ENCODE measurements around the gene LYZ. TPM values are rescaled to one million over a fixed set of nuclear protein-coding genes. Genes with fewer than 3 reads are reported as not detected.

Gene LYZ
- total RNA-seq, 2 donors from 2014 or later, result 18.8 to 118 TPM

DNA sequence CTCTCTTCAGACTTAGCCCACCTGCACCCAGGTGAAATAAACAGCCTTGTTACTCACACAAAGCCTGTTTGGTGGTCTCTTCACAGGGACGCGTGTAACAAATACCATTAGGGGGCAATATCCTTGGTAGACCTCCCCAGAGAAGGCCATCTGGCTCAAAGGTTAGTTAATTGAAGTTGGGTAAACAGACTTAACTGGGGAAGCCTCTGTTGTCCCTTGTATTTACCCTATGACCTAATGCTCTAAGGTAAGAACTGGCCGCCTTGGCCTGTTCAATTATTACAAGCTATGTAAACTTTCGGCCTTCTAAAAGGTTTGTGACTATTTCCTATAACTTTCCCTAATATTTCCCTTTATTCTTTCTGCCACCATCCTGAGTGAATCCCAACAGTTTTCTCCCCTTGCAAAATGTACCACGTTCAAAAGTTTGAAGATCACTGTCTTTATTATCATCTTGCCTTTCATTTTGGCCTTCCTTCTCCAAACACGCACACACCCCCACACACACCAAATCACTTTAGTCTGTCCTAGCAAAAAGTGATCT lies 15.3 kb upstream of the LYZ start:
- H3K27me3 ChIP-seq, result no peaks in the 10 kb centered on the region
- no peak overlapping the region for H3K4me3 ChIP-seq
- H3K36me3 ChIP-seq (replicated peaks in 1 of 2; ENCODE audit: insufficient read depth in 1 of 2, low read depth in 2 of 2), result no peaks in the 10 kb centered on the region
- WGBS, 2 donors, result 45 to 52% methylated on average over 6 of the region's 6 CpGs
- peaks cover 51% of the 10 kb centered on the region for H3K4me1 ChIP-seq
- TF ChIP-seq POLR2A (IDR thresholded peaks at IDR 0.05) (peak in 1 of 3 donors; percentile 7), CTCF (IDR thresholded peaks at IDR 0.05) (no peak)
- H3K27ac ChIP-seq, result peak overlapping the region; percentile 87 to 94 (median 88)
- ATAC-seq, result peak; percentile 54
- DNase-seq, result peak; percentile 51 to 83 (median 75)
- intact Hi-C loops (cut with DNase I), result no loop called here
- H3K9me3 ChIP-seq, result no peaks in the 10 kb centered on the region

DNA sequence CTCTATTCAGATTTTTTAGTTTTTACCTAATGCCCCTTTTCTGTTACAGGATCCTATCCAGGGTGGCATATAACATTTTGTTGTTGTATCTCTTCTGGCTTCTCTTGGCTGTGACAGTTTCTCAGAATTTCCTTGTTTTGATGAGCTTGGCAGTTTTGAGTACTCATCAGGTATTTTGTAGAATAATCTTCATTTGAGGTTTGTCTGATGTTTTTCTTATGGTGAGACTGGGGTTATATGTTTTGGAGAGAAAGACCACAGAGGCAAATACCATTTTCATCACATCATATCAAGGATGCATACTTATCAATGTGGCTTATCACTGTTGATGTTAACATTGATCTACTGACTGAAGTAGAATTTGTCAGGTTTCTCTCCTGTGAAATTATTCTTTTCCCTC lies 14.0 kb upstream of the LYZ start:
- Histone ChIP-seq H3K36me3 (replicated peaks in 1 of 2; ENCODE audit: insufficient read depth in 1 of 2, low read depth in 2 of 2) (no peaks in the 10 kb centered on the region), H3K27me3 (no peaks in the 10 kb centered on the region), H3K4me1 (peaks cover 54% of the 10 kb centered on the region), H3K27ac (peak overlapping the region in 2 of 4 donors; percentile 87), H3K4me3 (no peak overlapping the region), H3K9me3 (no peaks in the 10 kb centered on the region)
- no peak for ATAC-seq
- intact Hi-C loops (cut with DNase I), result no loop called here
- no peak for TF ChIP-seq CTCF (IDR thresholded peaks at IDR 0.05)
- no peak for TF ChIP-seq POLR2A (IDR thresholded peaks at IDR 0.05)
- DNase-seq, result no peak

DNA sequence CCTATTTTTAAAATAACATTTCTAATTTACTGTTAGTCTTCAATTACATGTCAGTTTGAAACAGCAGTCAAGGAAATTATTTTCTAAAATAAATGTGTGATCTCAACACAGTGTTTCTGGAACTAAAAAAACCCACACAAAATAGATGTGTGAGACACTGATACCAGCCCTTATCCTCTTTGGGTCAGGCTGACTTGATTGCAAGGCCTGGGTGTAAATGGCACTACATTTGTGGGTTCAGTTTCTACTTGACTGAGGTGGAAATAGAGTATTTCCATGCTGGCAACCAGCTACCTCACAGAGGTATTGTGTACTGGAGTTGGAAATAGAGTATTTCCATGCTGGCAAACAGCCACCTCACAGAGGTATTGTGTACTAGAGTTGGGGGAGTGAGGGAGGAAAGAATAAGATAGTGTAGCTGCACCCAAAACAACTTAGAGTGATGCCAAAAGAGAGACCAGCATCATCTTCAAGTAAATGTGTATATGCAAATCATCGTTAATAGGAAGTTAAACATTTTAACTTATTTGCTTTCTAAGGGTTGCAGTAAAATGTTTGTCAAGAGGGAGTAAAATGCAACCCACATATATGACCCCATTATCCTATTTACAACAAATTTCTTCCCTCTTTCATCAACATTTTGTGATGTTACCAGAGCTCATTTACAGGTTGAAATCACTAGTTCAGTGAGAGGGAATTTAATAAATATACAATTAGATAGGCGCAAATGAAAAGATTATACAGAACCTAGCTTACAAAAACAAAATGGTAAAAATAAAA lies 10.7 kb upstream of the LYZ start:
- Histone ChIP-seq H3K4me3 (no peak overlapping the region), H3K9me3 (no peaks in the 10 kb centered on the region), H3K36me3 (replicated peaks in 1 of 2; ENCODE audit: insufficient read depth in 1 of 2, low read depth in 2 of 2) (no peaks in the 10 kb centered on the region), H3K27ac (peak overlapping the region in 1 of 4 donors; percentile 84), H3K27me3 (no peaks in the 10 kb centered on the region), H3K4me1 (peaks cover 66% of the 10 kb centered on the region)
- TF ChIP-seq CTCF (IDR thresholded peaks at IDR 0.05) (no peak), POLR2A (IDR thresholded peaks at IDR 0.05) (no peak)
- intact Hi-C loops (cut with DNase I), result no loop called here
- ATAC-seq (no peak), DNase-seq (peak in 2 of 4 donors; percentile 28 to 31)
- 63 to 74% methylated on average over 2 of the region's 2 CpGs for WGBS, 2 donors

DNA sequence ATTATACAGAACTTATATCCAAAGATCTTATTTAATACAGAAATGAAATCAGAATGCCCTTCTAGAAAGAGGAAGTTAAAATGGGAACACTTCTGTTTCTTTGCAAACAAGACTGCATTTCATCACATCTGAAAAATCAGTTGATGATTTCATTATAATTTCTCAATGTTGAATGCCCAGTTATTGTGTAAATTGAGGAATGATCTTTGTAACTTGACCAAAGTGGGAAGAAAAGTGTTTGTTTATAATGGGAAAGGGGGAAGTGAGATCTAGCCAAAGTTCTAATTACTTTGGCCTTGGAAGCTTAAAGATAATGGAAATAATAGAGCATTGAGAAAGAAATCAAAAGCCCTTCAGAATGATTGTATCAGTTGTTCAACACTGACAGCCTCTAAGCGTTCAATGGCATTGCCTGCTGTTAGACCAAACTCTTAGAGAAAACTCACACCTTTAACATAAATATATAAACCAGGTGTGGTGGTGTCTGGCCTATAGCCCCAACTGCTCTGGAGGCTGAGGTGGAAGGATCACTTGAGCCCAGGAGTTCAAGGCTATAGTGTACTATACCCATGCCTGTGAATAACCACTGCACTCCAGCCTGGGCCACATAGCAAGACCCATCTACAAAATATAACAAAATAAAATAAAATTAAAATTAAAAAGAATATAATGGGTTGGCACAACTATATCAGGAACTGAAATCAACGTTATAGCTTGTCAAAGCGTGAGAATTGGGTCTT lies 9.9 kb upstream of the LYZ start:
- ATAC-seq, result peak; percentile 25
- no peak for TF ChIP-seq POLR2A (IDR thresholded peaks at IDR 0.05)
- TF ChIP-seq CTCF (IDR thresholded peaks at IDR 0.05), result no peak
- Histone ChIP-seq H3K27ac (peak overlapping the region in 3 of 4 donors; percentile 75 to 94 (median 84)), H3K4me1 (peaks cover 70% of the 10 kb centered on the region), H3K9me3 (no peaks in the 10 kb centered on the region), H3K4me3 (no peak overlapping the region), H3K36me3 (replicated peaks in 1 of 2; ENCODE audit: insufficient read depth in 1 of 2, low read depth in 2 of 2) (no peaks in the 10 kb centered on the region), H3K27me3 (no peaks in the 10 kb centered on the region)
- 46 to 56% methylated on average over 3 of the region's 3 CpGs for WGBS, 2 donors
- intact Hi-C loops (cut with DNase I), result no loop called here
- no peak for DNase-seq

Data from body of pancreas (tissue), 4 donors.